ENCODE measurements around the gene WDR37. TPM values are rescaled to one million over a fixed set of nuclear protein-coding genes. Genes with fewer than 3 reads are reported as not detected.
A peak's percentile ranks its signal among the peaks of the same experiment; 100 is the strongest.
"Not testable (repeated sequence)": the region's sequence is repeated elsewhere in the genome, so short reads cannot be mapped to it uniquely, and the experiment has no call there.

Gene WDR37
- total RNA-seq, 2 donors from 2014 or later = 18.1 to 18.7 TPM

- no peaks in the 10 kb centered on the region for H3K9me3 Mint-ChIP-seq
- DNase-seq = no peak
- no peaks in the 10 kb centered on the region for H3K27me3 Mint-ChIP-seq (ENCODE audit: low read depth)
- H3K4me3 Mint-ChIP-seq = no peak overlapping the region
- peaks cover 6% of the 10 kb centered on the region for H3K4me1 Mint-ChIP-seq (ENCODE audit: low read depth)
- H3K36me3 Mint-ChIP-seq (ENCODE audit: insufficient read depth in 2 of 2) = no peaks in the 10 kb centered on the region
- H3K27ac Mint-ChIP-seq = no peak overlapping the region
- ATAC-seq (replicated peaks in 1 of 2) = no peak
Observed at GRCh38 chr10:1158066-1158465, 101.9 kb downstream of the WDR37 start.

DNA sequence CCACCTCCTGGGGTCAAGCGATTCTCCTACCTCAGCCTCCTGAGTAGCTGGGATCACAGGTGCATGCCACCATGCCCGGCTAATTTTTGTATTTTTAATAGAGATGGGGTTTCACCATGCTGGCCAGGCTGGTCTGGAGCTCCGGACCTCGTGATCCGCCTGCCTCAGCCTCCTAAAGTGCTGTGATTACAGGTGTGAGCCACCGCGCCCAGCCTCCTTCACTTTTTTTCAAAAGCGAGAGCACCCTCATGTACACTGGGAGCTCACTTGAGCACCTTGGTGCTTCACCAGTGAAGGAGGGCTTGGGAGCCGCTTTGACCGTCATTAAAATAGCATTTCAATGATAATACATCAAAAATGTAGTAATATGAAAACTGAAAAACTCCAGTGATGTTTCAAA lies 102.4 kb downstream of the WDR37 start:
- H3K36me3 Mint-ChIP-seq (ENCODE audit: insufficient read depth in 2 of 2); ATAC-seq (replicated peaks in 1 of 2); DNase-seq; H3K4me3 Mint-ChIP-seq; H3K27ac Mint-ChIP-seq; H3K4me1 Mint-ChIP-seq (ENCODE audit: low read depth); H3K9me3 Mint-ChIP-seq; H3K27me3 Mint-ChIP-seq (ENCODE audit: low read depth): not testable (repeated sequence)

- Mint-ChIP-seq H3K27ac (no peak overlapping the region), H3K27me3 (ENCODE audit: low read depth) (no peaks in the 10 kb centered on the region), H3K36me3 (ENCODE audit: insufficient read depth in 2 of 2) (no peaks in the 10 kb centered on the region), H3K9me3 (no peaks in the 10 kb centered on the region), H3K4me1 (ENCODE audit: low read depth) (no peaks in the 10 kb centered on the region), H3K4me3 (peak overlapping the region in 1 of 2 donors; percentile 58)
- ATAC-seq (replicated peaks in 1 of 2) = peak; percentile 66 to 87
- DNase-seq = peak in 1 of 2 donors; percentile 32
Observed at GRCh38 chr10:1159131-1160061, 103.2 kb downstream of the WDR37 start.

GRCh38 chr10:1160561-1161314 lies 104.6 kb downstream of the WDR37 start:
- no peak overlapping the region for H3K27ac Mint-ChIP-seq
- no peak overlapping the region for H3K4me3 Mint-ChIP-seq
- DNase-seq (no peak), ATAC-seq (replicated peaks in 1 of 2) (no peak)
- no peaks in the 10 kb centered on the region for H3K36me3 Mint-ChIP-seq (ENCODE audit: insufficient read depth in 2 of 2)
- H3K27me3 Mint-ChIP-seq (ENCODE audit: low read depth) = no peaks in the 10 kb centered on the region
- no peaks in the 10 kb centered on the region for H3K4me1 Mint-ChIP-seq (ENCODE audit: low read depth)
- no peaks in the 10 kb centered on the region for H3K9me3 Mint-ChIP-seq

DNA sequence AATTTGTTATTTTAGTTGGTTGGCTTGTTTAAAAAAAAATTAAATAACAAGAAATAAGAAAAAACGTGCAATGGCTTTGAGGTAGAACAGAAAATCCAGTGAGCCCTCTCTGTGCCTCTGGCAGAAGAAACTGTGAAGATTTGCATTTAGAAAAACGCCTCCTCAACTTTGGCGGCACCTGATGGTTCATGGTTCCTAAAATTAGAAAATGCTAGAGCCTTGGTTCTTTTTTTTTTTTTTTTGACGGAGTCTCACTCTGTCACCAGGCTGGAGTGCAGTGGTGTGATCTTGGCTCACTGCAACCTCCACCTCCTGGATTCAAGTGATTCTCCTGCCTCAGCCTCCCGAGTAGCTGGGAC lies 105.1 kb downstream of the WDR37 start:
- not testable (repeated sequence) for H3K4me1 Mint-ChIP-seq (ENCODE audit: low read depth); H3K27me3 Mint-ChIP-seq (ENCODE audit: low read depth); H3K27ac Mint-ChIP-seq; ATAC-seq (replicated peaks in 1 of 2); H3K9me3 Mint-ChIP-seq; H3K36me3 Mint-ChIP-seq (ENCODE audit: insufficient read depth in 2 of 2); H3K4me3 Mint-ChIP-seq; DNase-seq

- Mint-ChIP-seq H3K4me3 (no peak overlapping the region), H3K27me3 (ENCODE audit: low read depth) (no peaks in the 10 kb centered on the region), H3K4me1 (ENCODE audit: low read depth) (no peaks in the 10 kb centered on the region), H3K9me3 (no peaks in the 10 kb centered on the region), H3K27ac (no peak overlapping the region), H3K36me3 (ENCODE audit: insufficient read depth in 2 of 2) (no peaks in the 10 kb centered on the region)
- ATAC-seq (replicated peaks in 1 of 2) = no peak
- no peak for DNase-seq
Observed at GRCh38 chr10:1162481-1163203, 106.5 kb downstream of the WDR37 start.

- DNase-seq (no peak), ATAC-seq (replicated peaks in 1 of 2) (no peak)
- no peaks in the 10 kb centered on the region for H3K27me3 Mint-ChIP-seq (ENCODE audit: low read depth)
- no peaks in the 10 kb centered on the region for H3K36me3 Mint-ChIP-seq (ENCODE audit: insufficient read depth in 2 of 2)
- H3K4me3 Mint-ChIP-seq = no peak overlapping the region
- no peaks in the 10 kb centered on the region for H3K4me1 Mint-ChIP-seq (ENCODE audit: low read depth)
- H3K9me3 Mint-ChIP-seq = no peaks in the 10 kb centered on the region
- H3K27ac Mint-ChIP-seq = no peak overlapping the region
Observed at GRCh38 chr10:1163204-1163660, 107.0 kb downstream of the WDR37 start.

DNA sequence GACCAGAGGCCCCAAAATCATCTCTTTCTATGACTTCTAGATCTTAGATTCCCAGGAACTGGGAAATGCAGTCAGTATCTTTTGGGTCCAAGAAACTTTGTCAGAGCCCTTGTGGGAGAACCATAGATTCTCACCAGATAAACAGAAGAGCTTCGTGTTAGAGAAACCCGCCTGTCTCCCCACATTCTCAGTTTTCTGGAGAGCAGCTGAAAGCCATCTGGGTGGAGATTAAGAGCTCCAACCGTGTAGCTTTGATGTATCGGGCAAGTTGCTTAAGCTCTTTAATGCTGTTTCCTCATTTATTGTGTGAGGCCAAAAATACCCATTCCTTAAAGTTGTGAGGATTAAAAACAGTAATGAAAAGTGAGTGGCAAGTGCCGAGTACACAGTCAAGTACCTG lies 107.6 kb downstream of the WDR37 start:
- ATAC-seq (replicated peaks in 1 of 2) = no peak
- Mint-ChIP-seq H3K36me3 (ENCODE audit: insufficient read depth in 2 of 2) (no peaks in the 10 kb centered on the region), H3K4me1 (ENCODE audit: low read depth) (no peaks in the 10 kb centered on the region), H3K4me3 (no peak overlapping the region), H3K27me3 (ENCODE audit: low read depth) (no peaks in the 10 kb centered on the region), H3K27ac (no peak overlapping the region), H3K9me3 (no peaks in the 10 kb centered on the region)
- DNase-seq = no peak

GRCh38 chr10:1166101-1166827 lies 110.1 kb downstream of the WDR37 start:
- no peak overlapping the region for H3K27ac Mint-ChIP-seq
- H3K4me3 Mint-ChIP-seq = no peak overlapping the region
- no peaks in the 10 kb centered on the region for H3K9me3 Mint-ChIP-seq
- H3K4me1 Mint-ChIP-seq (ENCODE audit: low read depth) = no peaks in the 10 kb centered on the region
- H3K36me3 Mint-ChIP-seq (ENCODE audit: insufficient read depth in 2 of 2) = no peaks in the 10 kb centered on the region
- DNase-seq (no peak), ATAC-seq (replicated peaks in 1 of 2) (no peak)
- H3K27me3 Mint-ChIP-seq (ENCODE audit: low read depth) = no peaks in the 10 kb centered on the region

- no peak overlapping the region for H3K4me3 Mint-ChIP-seq
- no peaks in the 10 kb centered on the region for H3K9me3 Mint-ChIP-seq
- H3K27ac Mint-ChIP-seq = no peak overlapping the region
- DNase-seq = no peak
- H3K4me1 Mint-ChIP-seq (ENCODE audit: low read depth) = no peaks in the 10 kb centered on the region
- no peaks in the 10 kb centered on the region for H3K27me3 Mint-ChIP-seq (ENCODE audit: low read depth)
- no peaks in the 10 kb centered on the region for H3K36me3 Mint-ChIP-seq (ENCODE audit: insufficient read depth in 2 of 2)
- ATAC-seq (replicated peaks in 1 of 2) = no peak
Observed at GRCh38 chr10:1166828-1167275, 110.7 kb downstream of the WDR37 start.

- no peaks in the 10 kb centered on the region for H3K4me1 Mint-ChIP-seq (ENCODE audit: low read depth)
- ATAC-seq (replicated peaks in 1 of 2) (no peak), DNase-seq (no peak)
- H3K4me3 Mint-ChIP-seq = no peak overlapping the region
- no peaks in the 10 kb centered on the region for H3K36me3 Mint-ChIP-seq (ENCODE audit: insufficient read depth in 2 of 2)
- H3K9me3 Mint-ChIP-seq = no peaks in the 10 kb centered on the region
- H3K27ac Mint-ChIP-seq = no peak overlapping the region
- no peaks in the 10 kb centered on the region for H3K27me3 Mint-ChIP-seq (ENCODE audit: low read depth)
Observed at GRCh38 chr10:1168763-1169162, 112.6 kb downstream of the WDR37 start.

DNA sequence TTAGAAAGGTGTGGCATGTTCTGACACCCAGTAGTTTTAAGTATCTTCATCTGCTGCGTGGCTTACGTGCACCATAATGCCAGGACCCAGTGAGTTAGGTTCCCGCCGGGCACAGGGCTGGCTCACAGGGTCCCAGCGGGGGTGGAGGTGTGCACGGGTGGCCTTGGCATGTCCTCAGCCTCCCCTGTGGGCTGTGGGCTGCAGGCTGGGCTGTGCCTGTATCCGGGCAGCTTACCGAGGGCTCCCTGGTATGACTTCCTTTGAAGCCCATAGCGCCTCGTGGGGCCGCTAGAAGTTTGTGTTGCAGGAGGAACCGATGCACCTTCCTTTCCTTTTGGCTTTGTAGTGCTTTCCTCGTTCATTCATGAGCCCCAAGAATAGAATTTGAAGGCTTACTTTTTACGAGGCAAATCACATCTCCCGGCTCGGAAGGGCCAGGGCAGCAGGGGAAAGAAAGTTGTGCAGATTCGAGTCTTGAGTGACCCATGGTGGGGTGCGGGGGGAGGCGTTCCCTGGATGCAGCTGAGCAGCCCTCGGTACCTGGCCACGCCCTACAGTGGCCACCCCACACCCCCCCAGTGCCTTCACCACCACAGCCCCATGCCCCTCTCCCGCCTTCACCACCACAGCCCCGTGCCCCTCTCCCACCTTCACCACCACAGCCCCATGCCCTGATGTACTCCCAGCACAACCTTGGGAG lies 113.2 kb downstream of the WDR37 start:
- no peaks in the 10 kb centered on the region for H3K36me3 Mint-ChIP-seq (ENCODE audit: insufficient read depth in 2 of 2)
- no peak for DNase-seq
- H3K4me1 Mint-ChIP-seq (ENCODE audit: low read depth) = no peaks in the 10 kb centered on the region

More for the DNA sequence above, 113.2 kb downstream of the WDR37 start:
- no peak for ATAC-seq (replicated peaks in 1 of 2)
- H3K27ac Mint-ChIP-seq = no peak overlapping the region
- H3K27me3 Mint-ChIP-seq (ENCODE audit: low read depth) = no peaks in the 10 kb centered on the region
- no peak overlapping the region for H3K4me3 Mint-ChIP-seq
- H3K9me3 Mint-ChIP-seq = no peaks in the 10 kb centered on the region
